ENCODE data around the gene MTMR11. TPM values are rescaled to one million over a fixed set of nuclear protein-coding genes. Genes with fewer than 3 reads are reported as not detected.

MTMR11 gene
- total and polyA plus RNA-seq, 9 of the 15 experiments (the other 6 are each of a cell fraction or from before 2014, with no cell fraction given), result 0.09 to 1.6 (median 0.51) TPM

GRCh38 chr1:149884433-149885338 lies 52.0 kb downstream of the MTMR11 start (continued):
- TF ChIP-seq E2F8 (IDR thresholded peaks at IDR 0.05; ENCODE audit: low read depth, partially characterized antibody), result no peak
- TF ChIP-seq CTBP1 (IDR thresholded peaks at IDR 0.05; ENCODE audit: borderline replicate concordance), result peak; percentile 46; the same call in 1 of the 2 replicates
- TF ChIP-seq PHTF2 (CRISPR knock-in tag; IDR thresholded peaks at IDR 0.05), result no peak
- TF ChIP-seq SMARCA5 (IDR thresholded peaks at IDR 0.05), result no peak
- no peak for TF ChIP-seq KDM1A (IDR thresholded peaks at IDR 0.05)
- TF ChIP-seq RBM39 (optimal IDR thresholded peaks at IDR 0.05; ENCODE audit: low read depth, low read length), result no peak
- 0 out of 4 replicates have a peak, but pooled peaks of 1 of the 2 experiments have one; percentile 5 for TF ChIP-seq BCLAF1 (IDR thresholded peaks at IDR 0.05; ENCODE audit: borderline replicate concordance in 1 of 2, control insufficient read depth in 1 of 2, low read depth in 2 of 2, low read length in 1 of 2)
- TF ChIP-seq MAFF (IDR thresholded peaks at IDR 0.05; ENCODE audit: low read length), result peak; percentile 51
- TF ChIP-seq CBX3 (IDR thresholded peaks at IDR 0.05; ENCODE audit: borderline replicate concordance in 1 of 2, low read length in 2 of 2), result peak in 1 of 2 experiments; percentile 5; a peak in 1 of 3 replicates
- 0 out of 2 replicates have a peak, but pooled peaks have one; percentile 17 for TF ChIP-seq LARP7 (IDR thresholded peaks at IDR 0.05)
- no peak for TF ChIP-seq ZBTB43 (CRISPR knock-in tag; IDR thresholded peaks at IDR 0.05)
- TF ChIP-seq SIN3A (IDR thresholded peaks at IDR 0.05; ENCODE audit: borderline replicate concordance in 2 of 2, control insufficient read depth in 1 of 2, low read depth in 2 of 2, low read length in 2 of 2), result peak in 1 of 2 experiments; percentile 45; a peak in 2 of 4 replicates
- peak; percentile 72; the same call in 1 of the 2 replicates for TF ChIP-seq CHCHD3 (CRISPR knock-in tag; IDR thresholded peaks at IDR 0.05)
- TF ChIP-seq IRF1 (CRISPR knock-in tag; IDR thresholded peaks at IDR 0.05; ENCODE audit: borderline replicate concordance), result peak; percentile 77; the same call in 1 of the 2 replicates
- TF ChIP-seq HBP1 (CRISPR knock-in tag; IDR thresholded peaks at IDR 0.05), result no peak

Measured in K562 (cell line).